PFSK-1 (cell line): ENCODE results near the gene GNPTG.

ENCODE experiments used
- FOXP2 ChIP-seq: optimal IDR thresholded peaks from 2 replicates; pipeline ENCODE3; 2011; ENCODE audit warnings: borderline replicate concordance, control low read depth, inconsistent platforms; ENCODE audit not compliant: insufficient read depth; ENCODE audit errors: extremely low read length, extremely low read depth
- POLR2AphosphoS5 ChIP-seq: IDR thresholded peaks from 2 replicates; pipeline ENCODE4 v1.6.1; 2012; ENCODE audit warnings: low read depth, mild to moderate bottlenecking, control low read depth, low read length, moderate library complexity
- SIN3A ChIP-seq: IDR thresholded peaks from 2 replicates; pipeline ENCODE4 v1.6.1; 2012; ENCODE audit warnings: mild to moderate bottlenecking, low read length, moderate library complexity, borderline replicate concordance; ENCODE audit not compliant: insufficient read depth
- TAF1 ChIP-seq: IDR thresholded peaks from 2 replicates; pipeline ENCODE4 v1.6.1; 2012; ENCODE audit warnings: low read length, control low read depth, borderline replicate concordance; ENCODE audit not compliant: insufficient read depth
- TF ChIP-seq, protein P1 (sequence below), 2 experiments: IDR thresholded peaks; 2 replicates each; pipeline versions ENCODE4 v1.6.1 to v1.8.0; 2011 to 2012; ENCODE audit warnings: low read depth in 2 of 2, low read length in 2 of 2, control low read depth in 1 of 2, inconsistent platforms in 1 of 2, mild to moderate bottlenecking in 1 of 2, moderate library complexity in 1 of 2; ENCODE audit not compliant: insufficient read depth in 1 of 2

GNPTG gene

DNA sequence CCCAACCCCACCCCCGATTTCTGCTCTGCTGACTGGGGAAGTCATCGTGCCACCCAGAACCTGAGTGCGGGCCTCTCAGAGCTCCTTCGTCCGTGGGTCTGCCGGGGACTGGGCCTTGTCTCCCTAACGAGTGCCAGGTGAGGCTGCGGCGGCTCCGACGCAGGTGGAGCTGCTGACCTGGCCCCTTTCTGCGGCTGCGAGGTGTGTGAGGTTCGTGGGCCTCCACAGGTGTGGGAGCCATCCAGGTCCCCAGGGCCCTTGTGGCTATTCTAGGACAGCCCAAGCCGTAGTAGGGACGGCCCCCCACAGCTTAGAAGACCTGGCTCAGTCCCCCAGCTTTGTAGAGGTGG lies 39.3 kb upstream of the GNPTG start:
- TF ChIP-seq POLR2AphosphoS5: no peak
- TF ChIP-seq SIN3A: no peak
- no peak for TF ChIP-seq TAF1
- TF ChIP-seq FOXP2: no peak

DNA sequence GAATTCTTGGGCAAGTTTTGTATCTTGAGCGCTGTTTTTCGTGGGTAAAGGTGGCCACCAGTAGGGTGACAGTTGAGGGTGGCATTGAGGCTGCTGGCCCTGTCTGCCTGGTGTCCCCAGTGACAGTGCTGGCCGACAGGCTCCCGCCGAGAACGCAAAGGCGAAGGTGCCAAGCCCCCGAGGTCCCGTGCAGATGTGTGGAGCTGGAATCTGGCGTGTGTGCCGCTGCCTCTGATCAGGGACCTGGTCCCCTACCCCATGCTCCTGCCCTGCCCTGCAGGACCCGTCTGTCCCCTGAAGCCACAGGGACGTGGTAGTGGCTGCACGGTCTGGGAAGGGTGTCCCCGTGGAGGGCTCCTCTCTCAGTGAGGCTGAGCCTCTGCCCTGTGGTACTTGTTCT lies 38.8 kb upstream of the GNPTG start:
- no peak for TF ChIP-seq TAF1
- TF ChIP-seq SIN3A: no peak
- TF ChIP-seq, protein P1, sequence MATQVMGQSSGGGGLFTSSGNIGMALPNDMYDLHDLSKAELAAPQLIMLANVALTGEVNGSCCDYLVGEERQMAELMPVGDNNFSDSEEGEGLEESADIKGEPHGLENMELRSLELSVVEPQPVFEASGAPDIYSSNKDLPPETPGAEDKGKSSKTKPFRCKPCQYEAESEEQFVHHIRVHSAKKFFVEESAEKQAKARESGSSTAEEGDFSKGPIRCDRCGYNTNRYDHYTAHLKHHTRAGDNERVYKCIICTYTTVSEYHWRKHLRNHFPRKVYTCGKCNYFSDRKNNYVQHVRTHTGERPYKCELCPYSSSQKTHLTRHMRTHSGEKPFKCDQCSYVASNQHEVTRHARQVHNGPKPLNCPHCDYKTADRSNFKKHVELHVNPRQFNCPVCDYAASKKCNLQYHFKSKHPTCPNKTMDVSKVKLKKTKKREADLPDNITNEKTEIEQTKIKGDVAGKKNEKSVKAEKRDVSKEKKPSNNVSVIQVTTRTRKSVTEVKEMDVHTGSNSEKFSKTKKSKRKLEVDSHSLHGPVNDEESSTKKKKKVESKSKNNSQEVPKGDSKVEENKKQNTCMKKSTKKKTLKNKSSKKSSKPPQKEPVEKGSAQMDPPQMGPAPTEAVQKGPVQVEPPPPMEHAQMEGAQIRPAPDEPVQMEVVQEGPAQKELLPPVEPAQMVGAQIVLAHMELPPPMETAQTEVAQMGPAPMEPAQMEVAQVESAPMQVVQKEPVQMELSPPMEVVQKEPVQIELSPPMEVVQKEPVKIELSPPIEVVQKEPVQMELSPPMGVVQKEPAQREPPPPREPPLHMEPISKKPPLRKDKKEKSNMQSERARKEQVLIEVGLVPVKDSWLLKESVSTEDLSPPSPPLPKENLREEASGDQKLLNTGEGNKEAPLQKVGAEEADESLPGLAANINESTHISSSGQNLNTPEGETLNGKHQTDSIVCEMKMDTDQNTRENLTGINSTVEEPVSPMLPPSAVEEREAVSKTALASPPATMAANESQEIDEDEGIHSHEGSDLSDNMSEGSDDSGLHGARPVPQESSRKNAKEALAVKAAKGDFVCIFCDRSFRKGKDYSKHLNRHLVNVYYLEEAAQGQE (IDR thresholded peaks at IDR 0.05; ENCODE audit: insufficient read depth in 1 of 2, low read depth in 2 of 2, low read length in 2 of 2): no peak
- no peak for TF ChIP-seq FOXP2
- TF ChIP-seq POLR2AphosphoS5: no peak

DNA sequence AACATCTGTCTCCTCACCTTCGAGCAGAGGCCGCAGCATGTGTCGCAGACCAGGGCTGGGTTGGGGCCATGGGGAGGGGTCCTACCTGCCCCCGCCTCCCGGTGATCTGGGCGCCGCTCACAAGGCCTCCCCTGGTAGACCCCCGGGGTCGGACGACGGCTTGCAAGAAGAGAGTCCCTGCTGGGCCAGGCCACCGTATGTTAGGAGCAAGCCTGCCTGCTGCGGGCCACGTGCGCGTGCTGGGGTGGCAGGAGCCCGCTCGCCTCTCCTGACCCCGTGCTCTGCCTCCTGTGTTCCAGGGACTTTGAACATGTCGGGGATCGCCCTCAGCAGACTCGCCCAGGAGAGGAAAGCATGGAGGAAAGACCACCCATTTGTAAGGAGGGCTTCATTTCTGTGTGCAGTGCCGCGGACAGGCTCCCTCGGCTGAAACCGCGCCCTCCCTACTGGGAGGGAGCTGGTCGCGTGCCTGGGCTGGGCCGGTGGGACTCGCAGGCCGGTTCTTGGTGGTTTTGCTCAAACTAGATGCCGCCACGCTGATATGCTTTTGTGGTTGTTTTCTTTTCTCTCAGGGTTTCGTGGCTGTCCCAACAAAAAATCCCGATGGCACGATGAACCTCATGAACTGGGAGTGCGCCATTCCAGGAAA lies 37.9 kb upstream of the GNPTG start:
- TF ChIP-seq FOXP2: no peak
- TF ChIP-seq, protein P1 (IDR thresholded peaks at IDR 0.05; ENCODE audit: insufficient read depth in 1 of 2, low read depth in 2 of 2, low read length in 2 of 2): no peak
- no peak for TF ChIP-seq POLR2AphosphoS5
- TF ChIP-seq SIN3A: no peak
- TF ChIP-seq TAF1: no peak

DNA sequence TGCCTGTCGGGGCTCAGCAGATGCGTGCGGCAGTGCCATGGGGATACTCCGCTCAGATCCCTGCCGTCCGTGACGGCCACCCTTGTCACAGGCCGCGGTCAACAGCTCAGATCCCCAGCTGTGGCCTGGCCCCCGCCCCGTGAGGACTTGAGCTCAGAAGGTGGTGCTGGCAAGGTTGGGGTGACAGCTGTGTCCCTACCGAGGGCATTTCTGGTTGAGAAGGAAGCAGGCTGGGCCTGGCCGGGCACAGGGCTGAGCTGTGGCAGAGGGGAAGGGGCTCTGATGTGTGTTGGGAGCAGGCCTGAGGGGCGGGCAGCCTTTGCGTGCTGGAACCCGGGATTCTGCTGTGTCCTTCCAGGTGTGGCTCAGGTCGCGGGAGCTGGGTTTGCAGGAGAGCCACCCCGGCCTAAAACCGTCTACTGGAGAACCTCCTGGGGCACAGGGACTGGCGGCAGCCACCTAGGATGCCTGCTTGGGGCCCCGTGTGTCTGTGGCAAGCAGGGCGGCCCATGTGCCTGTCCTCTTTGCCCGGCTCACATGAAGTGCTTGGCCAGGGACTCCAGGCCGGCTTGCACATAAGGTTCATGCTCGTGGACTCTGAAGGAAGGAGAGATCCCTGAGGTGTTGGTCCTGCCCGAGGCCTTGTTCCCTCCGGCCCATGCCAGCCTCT lies 37.2 kb upstream of the GNPTG start:
- no peak for TF ChIP-seq POLR2AphosphoS5
- TF ChIP-seq FOXP2: no peak
- TF ChIP-seq TAF1: no peak
- TF ChIP-seq SIN3A: no peak
- TF ChIP-seq, protein P1 (IDR thresholded peaks at IDR 0.05; ENCODE audit: insufficient read depth in 1 of 2, low read depth in 2 of 2, low read length in 2 of 2): no peak

DNA sequence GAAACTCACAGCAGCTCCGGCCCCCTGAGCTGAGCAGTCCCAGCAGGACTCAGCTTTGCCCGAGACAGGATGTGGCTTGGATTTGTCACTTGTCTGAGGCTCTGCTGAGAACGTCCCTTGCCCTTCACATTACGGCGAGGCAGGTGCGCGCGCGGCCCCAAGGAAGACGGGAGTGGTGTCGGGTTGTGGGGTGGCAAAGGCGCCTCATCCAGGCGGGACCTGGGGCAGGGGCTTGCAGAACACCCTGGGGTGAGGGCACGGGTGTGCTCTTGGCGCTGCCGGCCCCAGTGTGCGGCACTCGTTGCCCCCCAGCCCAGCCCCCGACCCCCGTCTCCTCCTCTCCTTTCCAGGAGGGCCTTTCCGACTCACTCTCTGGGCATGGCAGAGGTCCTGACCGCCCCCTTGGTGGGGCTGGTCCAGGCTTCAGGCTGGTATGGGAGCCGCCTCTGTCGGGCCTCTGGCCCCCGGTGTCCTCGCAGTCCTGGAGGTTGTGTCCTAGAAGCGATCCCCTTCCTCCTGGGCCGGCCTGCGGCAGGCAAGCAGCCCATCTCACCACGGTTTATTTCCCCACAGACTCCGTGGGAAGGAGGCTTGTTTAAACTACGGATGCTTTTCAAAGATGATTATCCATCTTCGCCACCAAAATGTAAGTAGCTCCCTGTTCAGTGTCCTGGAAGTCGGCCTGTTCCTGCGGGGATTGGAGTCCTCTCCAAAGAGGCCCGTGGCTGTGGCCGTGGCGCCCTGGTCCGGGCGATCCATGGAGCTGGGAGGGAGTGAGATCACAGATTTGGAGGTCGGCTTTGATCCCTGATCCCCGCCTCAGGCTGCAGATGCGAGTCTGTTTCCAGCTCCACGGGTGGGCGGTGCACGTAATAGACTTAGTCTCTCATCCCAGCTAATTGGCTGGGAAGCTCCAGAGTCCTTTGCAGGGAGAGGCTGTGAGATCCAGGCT lies 36.4 kb upstream of the GNPTG start:
- no peak for TF ChIP-seq FOXP2
- no peak for TF ChIP-seq TAF1
- no peak for TF ChIP-seq POLR2AphosphoS5
- TF ChIP-seq, protein P1 (IDR thresholded peaks at IDR 0.05; ENCODE audit: insufficient read depth in 1 of 2, low read depth in 2 of 2, low read length in 2 of 2): no peak
- TF ChIP-seq SIN3A: no peak
